ENCODE data around the gene SPIN2A.
"Not testable (repeated sequence)": the region's sequence is repeated elsewhere in the genome, so short reads cannot be mapped to it uniquely, and the experiment has no call there.

The SPIN2A gene

DNA sequence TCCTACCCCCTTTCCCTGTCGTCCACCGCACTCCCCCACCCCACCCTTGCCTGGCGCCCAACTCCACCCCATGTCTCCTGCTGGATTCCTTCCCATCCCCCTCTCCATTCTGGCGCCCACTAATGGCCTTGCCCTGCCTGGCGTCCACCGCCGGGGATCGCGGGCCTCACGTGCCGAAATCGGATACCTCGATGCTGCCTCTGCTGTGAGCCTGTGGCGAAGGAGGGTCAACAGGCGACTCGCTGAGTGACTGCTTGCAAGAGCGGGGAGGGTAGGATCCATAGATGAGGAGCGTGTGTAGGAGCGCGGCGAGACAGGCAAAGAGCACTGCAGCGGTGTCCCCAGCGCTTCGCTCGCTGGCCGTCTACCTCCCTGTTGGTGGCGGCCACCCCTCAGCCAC lies at the start of gene SPIN2A:
Gene SPIN2A, minus strand, starts transcription at position 325 of the 400 bp plus-strand sequence. CDS start 800 bp downstream, outside the sequence.
- DNase-seq, result not testable (repeated sequence)

DNA sequence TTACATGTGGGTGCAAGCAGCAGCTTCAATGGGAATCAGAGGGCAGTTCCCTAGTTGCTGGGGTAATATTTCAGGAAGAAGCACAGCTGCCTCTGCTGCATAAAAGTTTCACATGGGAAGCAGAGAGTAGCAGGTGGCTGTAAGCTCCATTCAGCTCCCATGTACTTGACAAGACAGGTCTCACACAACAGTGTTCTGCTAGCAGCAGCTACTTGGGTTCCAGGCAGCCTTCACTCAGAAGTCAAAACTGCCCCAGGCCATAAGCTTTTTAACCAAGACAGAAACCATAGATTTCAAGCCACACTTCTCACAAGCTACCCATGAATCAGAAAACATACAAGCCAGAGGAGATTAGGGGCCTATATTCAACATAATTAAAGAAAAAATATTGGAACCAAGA lies 41.4 kb upstream of the SPIN2A start:
- no peak for DNase-seq

DNA sequence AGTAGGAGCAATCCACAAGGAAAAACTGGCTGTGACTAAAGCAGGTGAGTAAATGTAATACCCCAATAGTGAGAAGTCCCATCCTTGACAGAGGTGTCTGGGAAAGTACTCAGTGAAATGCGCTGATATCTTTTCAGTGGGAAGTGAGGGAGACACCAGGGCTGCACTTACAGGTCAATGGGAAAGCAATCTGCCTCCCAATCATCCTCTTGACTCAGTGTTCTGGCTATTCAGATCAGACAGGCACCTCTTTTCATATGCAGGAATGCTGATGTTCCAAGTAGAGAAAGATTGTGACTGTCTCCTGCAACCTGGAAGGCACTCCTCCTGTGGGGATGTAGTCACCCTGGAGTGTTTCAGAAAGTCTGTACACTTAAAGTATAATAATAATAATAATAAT lies 39.9 kb upstream of the SPIN2A start:
- no peak for DNase-seq

DNA sequence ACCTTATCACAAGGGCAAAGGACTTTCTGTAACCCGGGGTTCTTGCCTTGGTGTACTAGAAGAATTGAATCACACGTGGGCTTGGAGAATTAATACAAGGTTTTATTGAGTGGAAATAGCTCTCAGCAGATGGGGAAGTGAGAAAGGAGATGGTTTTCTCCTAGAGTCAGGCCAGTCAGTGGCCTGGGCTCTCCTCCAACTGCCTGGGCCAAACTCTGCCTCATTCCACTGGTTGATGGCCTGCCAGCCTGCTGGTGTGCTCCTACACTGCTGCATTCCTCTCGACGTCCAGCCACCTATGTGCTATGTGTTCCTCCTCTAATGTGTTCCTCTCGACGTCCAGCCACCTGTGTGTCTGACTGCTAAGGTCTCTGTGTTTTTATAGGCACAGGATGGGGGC lies 35.3 kb upstream of the SPIN2A start:
- no peak for DNase-seq

- DNase-seq, result peak in 7 of 56 donors; percentile 1 to 36 (median 5)
Measured at GRCh38 chrX:57156397-57157049, 19.3 kb upstream of the SPIN2A start.

DNA sequence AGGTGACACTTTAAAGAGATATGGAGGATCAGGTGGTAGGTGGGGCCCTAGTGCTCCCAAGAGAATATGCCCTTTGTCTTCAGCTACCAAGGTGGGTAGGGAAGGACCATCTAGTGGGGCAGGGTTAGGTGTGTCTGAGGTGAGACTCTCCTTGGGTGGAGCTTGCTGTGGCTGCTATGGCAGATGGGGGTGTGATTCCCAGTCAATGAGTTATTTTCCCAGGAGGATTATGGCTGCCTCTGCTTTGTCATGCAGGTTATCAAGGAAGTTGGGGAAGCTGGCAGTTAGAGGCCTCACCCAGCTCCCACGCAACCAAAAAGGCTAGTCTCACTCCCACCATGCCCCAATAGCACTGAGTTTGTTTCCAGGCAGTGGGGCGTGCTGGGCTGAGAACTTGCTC lies 18.0 kb upstream of the SPIN2A start:
- DNase-seq, result no peak

GRCh38 chrX:57152222-57152621 lies 15.0 kb upstream of the SPIN2A start:
- DNase-seq, result not testable (repeated sequence)

DNA sequence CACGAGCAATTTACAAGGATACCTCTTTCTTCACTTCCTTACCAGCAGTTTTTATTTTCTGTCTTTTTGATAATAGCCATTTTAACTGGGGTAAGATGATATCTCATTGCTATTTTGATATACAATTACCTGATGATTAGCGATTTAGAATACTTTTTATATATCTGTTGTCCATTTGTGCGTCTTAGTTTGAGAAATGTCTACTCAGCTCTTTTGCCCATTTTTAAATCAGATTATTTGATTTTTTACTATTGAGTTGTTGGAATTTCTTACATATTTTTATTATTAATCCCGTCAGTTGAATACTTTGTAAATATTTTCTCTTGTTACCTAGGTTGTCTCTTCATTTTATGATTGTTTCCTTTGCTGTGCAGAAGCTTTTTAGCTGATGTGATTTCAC lies 1.5 kb upstream of the SPIN2A start:
- DNase-seq, result no peak

DNA sequence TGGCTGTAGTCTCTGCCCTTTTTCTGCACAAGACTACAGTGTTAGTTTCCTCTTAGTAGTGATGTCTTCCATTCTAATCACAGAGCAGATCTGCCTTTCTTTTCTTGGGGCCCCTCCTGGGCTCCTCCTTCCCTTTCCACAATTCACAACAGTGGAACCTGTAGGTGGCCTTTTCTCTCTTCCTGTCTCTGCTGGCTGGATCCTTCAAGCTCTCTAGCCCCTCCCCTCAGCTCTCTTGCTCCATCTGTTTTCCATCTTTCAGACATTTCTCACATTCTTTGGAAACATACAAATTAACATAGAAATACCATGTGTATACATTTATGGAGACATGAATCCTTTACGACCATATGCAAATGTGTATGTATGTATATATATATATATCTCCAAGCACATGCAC lies 304 bp upstream of the SPIN2A start:
- DNase-seq, result no peak

DNA sequence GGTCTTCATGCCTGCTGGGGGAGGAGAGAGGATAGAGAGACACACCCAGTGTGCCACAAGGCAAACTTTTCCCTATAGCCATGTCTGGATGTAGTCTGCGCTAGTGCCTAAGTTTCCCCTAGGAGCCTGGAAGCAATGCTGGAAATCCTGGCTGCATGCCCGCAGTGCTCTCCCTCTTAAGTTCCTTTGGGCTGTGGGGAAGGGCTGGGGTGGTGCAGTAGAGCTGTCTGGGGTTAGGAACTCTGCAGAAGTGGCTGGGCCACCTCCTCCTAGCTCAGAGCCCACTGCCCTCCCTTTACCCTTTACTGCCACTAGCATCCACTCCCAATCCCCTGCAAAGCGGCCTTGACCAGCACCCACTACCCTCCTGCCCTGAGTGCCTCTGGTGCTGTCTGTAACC lies 608 bp downstream of the SPIN2A start:
- DNase-seq, result not testable (repeated sequence)

DNA sequence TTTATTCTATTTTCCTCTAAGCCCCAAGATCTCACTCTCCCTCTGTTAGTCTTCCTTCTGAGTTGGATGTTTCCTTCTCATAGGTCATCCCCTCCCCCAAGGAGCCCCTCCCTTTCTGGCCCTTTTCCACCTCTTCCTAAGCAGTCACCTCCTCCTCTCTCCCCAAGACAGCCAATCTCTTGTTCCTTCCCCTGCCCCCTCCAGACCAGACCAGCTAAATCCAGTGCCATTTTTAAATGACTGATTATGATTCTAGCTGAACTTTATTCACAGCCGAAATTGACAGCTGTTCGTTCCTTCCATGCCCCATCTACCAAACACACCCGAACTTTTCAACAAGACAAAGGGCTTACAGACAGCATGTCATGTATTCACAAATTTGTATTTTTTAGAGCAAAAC lies 1.9 kb downstream of the SPIN2A start:
- no peak for DNase-seq

GRCh38 chrX:57134702-57135101 lies 2.5 kb downstream of the SPIN2A start:
- no peak for DNase-seq

- DNase-seq, result no peak
Measured at GRCh38 chrX:57133706-57134105, 3.5 kb downstream of the SPIN2A start.

GRCh38 chrX:57133284-57133683 lies 3.9 kb downstream of the SPIN2A start:
- not testable (repeated sequence) for DNase-seq

DNA sequence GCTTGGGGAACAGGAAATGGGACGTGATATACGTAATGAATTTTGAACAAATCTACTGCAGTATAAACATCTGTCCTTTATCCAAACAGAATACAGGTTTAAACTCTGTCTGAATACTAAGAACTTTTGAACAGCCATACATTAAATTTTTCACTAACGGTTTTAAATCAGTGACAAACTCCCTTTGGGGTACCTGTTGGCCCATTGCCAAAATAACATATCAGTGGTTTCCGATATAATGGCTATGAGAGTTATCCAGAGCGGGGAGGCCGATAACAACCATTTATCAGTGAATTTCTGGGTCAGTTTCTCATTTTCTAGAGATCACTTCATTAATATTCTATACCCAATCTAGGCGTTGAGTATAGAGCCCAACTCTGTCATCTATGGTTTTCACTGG lies 5.2 kb downstream of the SPIN2A start:
- no peak for DNase-seq

GRCh38 chrX:57121816-57122215 lies 15.4 kb downstream of the SPIN2A start:
- no peak for DNase-seq

- DNase-seq, result peak in 55 of 56 donors; percentile 4 to 84 (median 51)
Measured at GRCh38 chrX:57121162-57121755, 15.9 kb downstream of the SPIN2A start, which contains the start of gene SPIN2B. SPIN2B (minus strand) TSS chrX:57121548.

DNA sequence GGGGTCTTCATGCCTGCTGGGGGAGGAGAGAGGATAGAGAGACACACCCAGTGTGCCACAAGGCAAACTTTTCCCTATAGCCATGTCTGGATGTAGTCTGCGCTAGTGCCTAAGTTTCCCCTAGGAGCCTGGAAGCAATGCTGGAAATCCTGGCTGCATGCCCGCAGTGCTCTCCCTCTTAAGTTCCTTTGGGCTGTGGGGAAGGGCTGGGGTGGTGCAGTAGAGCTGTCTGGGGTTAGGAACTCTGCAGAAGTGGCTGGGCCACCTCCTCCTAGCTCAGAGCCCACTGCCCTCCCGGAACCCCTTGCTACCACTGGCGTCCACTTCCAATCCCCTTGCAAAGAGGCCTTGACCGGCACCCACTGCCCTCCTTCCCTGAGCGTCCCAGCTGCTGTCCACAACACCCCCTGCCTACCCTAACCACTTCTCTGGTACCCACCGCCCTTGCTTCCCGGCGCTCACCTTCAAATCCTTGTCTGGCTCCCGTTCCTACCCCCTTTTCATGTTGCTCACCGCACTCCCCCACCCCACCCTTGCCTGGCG lies 16.5 kb downstream of the SPIN2A start:
- DNase-seq, result peak in 2 of 56 donors; percentile 1 to 27

DNA sequence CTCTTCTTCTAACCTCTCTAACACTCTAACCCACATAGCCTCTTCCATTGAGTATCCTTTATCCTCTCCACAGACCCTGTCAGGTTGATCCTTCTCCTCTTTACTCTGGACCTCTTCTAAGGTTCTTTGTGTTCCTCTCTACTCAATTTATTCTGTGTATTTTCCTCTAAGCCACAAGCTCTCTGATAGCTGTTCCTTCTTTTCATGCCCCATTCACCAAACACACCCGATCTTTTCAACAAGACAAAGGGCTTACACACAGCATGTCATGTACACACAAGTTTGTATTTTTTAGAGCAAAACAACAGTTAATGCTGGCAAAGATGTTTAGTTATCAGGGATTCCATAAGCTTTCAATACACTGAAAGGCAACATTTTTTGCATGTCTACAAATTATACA lies 17.8 kb downstream of the SPIN2A start:
- DNase-seq, result no peak

DNA sequence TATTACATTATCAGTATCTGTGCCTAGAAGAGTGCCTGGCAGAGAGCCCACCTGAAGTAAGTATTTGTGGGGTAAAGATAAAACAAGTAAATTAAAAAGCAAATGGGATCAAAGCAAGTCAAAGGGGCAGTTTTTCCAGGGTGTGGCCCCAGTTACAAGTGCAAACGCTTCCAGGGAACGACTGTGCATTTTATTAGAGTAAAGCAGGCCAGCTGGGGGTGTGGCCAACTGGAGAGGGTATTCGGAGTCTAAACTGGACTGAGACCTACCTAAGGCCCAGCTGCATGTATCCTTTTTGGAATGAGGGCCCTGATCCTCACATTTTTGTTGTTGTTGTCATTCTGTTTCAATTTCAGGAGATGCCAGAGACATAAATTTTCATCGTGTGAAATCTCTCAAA lies 19.6 kb downstream of the SPIN2A start:
- DNase-seq, result not testable (repeated sequence)

GRCh38 chrX:57104921-57105398 lies 32.2 kb downstream of the SPIN2A start:
- DNase-seq, result no peak

GRCh38 chrX:57104406-57104805 lies 32.8 kb downstream of the SPIN2A start:
- no peak for DNase-seq

GRCh38 chrX:57103489-57103888 lies 33.7 kb downstream of the SPIN2A start:
- DNase-seq, result no peak

Measured in nucleus accumbens (tissue), 56 donors.